ENCODE measurements around the gene FAM199X. TPM values are rescaled to one million over a fixed set of nuclear protein-coding genes. Genes with fewer than 3 reads are reported as not detected.

FAM199X gene
- total RNA-seq, 1 donor from 2014 or later = 15.0 TPM

DNA sequence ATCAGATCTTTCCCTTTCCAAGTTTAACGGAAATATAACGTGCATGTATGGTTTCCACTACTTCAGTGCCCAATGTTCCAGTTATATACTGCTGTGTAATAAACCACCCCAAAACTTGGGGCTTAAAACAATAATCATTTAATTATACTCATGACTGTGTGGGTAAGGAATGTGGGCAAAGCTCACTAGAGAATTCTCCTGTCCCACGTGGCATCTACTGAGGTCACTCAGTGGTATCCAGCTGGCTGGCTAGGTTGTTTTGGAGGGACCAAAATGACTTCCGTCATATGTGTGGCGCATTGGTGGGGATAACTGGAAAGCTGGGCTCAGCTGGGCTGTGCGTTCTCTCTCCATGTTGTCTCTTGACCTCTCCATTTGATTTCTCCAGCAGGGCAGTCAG lies 35.4 kb upstream of the FAM199X start:
- no peak overlapping the region for H3K27ac ChIP-seq
- no peaks in the 10 kb centered on the region for H3K9me3 ChIP-seq
- no peak for DNase-seq (ENCODE audit: extremely low spot score in 2 of 2)
- no peaks in the 10 kb centered on the region for H3K36me3 ChIP-seq
- no peak overlapping the region for H3K4me3 ChIP-seq
- intact Hi-C loops (cut with DNase I) = no loop called here
- TF ChIP-seq, protein P1, sequence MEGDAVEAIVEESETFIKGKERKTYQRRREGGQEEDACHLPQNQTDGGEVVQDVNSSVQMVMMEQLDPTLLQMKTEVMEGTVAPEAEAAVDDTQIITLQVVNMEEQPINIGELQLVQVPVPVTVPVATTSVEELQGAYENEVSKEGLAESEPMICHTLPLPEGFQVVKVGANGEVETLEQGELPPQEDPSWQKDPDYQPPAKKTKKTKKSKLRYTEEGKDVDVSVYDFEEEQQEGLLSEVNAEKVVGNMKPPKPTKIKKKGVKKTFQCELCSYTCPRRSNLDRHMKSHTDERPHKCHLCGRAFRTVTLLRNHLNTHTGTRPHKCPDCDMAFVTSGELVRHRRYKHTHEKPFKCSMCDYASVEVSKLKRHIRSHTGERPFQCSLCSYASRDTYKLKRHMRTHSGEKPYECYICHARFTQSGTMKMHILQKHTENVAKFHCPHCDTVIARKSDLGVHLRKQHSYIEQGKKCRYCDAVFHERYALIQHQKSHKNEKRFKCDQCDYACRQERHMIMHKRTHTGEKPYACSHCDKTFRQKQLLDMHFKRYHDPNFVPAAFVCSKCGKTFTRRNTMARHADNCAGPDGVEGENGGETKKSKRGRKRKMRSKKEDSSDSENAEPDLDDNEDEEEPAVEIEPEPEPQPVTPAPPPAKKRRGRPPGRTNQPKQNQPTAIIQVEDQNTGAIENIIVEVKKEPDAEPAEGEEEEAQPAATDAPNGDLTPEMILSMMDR (IDR thresholded peaks at IDR 0.05) = no peak
- TF ChIP-seq POLR2AphosphoS5 (IDR thresholded peaks at IDR 0.05; ENCODE audit: insufficient read depth in 1 of 2, low read depth in 1 of 2) = no peak
- no peak for TF ChIP-seq POLR2A (IDR thresholded peaks at IDR 0.05)
- no peaks in the 10 kb centered on the region for H3K27me3 ChIP-seq
- H3K4me1 ChIP-seq = no peaks in the 10 kb centered on the region

DNA sequence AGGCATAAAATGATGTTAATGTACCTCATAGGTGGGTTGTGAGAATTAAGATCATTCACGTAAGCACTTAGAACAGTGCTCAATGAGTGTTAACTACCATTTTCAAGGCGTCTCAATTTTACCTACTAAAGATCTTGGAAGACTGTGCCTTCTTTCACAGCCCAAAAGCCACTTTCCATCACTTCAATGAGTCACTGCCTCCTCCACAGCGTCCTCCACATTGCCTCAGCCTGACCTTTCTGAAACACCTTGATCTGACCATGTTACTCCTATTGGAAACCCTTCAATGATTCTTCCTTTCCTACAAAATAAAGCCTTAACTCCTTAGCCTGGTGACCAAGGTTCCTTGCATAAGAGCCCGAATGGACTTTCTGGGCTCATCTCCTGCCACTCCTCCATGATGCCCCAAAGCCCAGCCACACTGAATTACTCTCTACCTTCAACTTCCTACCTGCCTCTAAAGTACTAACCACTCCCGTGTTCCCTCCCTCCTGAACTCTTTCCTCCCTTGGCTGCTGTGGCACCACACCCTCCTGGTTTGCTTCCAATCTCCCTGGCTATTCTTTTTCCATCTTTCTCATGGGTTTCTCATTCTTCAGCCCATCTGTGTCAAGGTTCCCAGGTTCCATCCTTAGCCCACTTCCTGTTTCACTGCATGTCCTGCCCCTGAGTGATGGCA lies 31.5 kb upstream of the FAM199X start:
- intact Hi-C loops (cut with DNase I) = no loop called here
- Histone ChIP-seq H3K36me3 (no peaks in the 10 kb centered on the region), H3K27me3 (no peaks in the 10 kb centered on the region), H3K27ac (no peak overlapping the region), H3K4me3 (no peak overlapping the region), H3K9me3 (no peaks in the 10 kb centered on the region), H3K4me1 (no peaks in the 10 kb centered on the region)
- DNase-seq (ENCODE audit: extremely low spot score in 2 of 2) = no peak
- TF ChIP-seq, protein P1 (IDR thresholded peaks at IDR 0.05) = no peak
- TF ChIP-seq POLR2AphosphoS5 (IDR thresholded peaks at IDR 0.05; ENCODE audit: insufficient read depth in 1 of 2, low read depth in 1 of 2) (no peak), POLR2A (IDR thresholded peaks at IDR 0.05) (no peak)

DNA sequence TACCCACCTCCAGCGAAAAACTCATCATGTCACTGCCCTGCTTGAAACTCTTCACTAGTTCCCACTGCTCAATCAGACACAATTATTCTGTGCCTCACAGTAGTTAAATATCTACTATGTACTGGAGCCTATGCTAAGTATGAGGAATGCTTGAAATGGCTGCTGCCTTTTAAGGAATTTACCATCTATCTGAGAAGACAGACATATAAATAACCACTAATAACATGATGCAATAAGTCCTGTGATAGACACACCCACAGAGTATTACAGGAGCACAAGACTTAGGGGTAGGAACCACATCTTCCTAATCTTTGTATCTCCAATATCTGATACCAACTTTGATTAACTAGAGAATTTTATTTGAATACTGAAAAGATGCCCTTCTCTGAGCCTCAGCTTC lies 30.6 kb upstream of the FAM199X start:
- Histone ChIP-seq H3K27ac (no peak overlapping the region), H3K27me3 (no peaks in the 10 kb centered on the region), H3K4me1 (no peaks in the 10 kb centered on the region), H3K36me3 (no peaks in the 10 kb centered on the region), H3K9me3 (no peaks in the 10 kb centered on the region), H3K4me3 (no peak overlapping the region)
- TF ChIP-seq POLR2AphosphoS5 (IDR thresholded peaks at IDR 0.05; ENCODE audit: insufficient read depth in 1 of 2, low read depth in 1 of 2) = no peak
- TF ChIP-seq, protein P1 (IDR thresholded peaks at IDR 0.05) = no peak
- no peak for TF ChIP-seq POLR2A (IDR thresholded peaks at IDR 0.05)
- DNase-seq (ENCODE audit: extremely low spot score in 2 of 2) = no peak
- intact Hi-C loops (cut with DNase I) = no loop called here

DNA sequence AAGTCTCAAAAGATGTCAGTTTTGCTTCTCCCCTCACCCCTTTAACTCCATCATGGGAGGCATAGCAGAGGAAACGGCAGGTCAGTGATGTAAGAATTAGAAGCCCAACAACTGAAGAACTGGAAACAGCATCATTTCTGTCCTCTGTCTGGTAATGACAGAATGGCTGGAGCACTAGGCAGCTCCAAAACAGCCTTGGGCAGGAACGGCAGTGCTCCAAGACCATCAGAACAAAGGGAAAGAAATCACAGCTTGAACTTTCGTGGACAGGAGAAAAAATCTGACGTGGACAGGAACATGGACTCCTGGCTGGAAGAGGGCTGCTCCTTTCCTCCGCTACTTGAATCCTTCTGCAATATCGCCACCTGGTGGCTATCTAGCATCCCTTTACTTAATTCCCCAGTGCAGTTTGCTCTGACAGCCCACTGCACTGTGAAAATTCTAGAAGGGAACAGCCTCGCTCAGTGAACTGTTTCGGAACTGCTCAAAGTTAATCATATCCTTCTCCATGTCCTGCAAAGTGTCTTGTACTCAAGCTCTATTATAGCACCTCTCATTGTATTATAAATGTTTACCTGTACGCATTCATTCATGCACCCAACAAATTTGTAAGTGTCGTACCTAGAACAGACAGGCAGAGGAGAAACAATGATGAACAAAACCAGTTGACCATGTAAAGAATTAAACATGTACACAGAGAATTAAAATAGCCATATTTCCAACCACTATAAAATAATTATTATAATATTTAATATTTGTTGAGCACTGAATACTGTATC lies 29.8 kb upstream of the FAM199X start:
- DNase-seq (ENCODE audit: extremely low spot score in 2 of 2) = no peak
- no peak overlapping the region for H3K27ac ChIP-seq
- no peaks in the 10 kb centered on the region for H3K27me3 ChIP-seq
- TF ChIP-seq, protein P1 (IDR thresholded peaks at IDR 0.05) = peak; percentile 47 to 77 (median 64)
- no peak for TF ChIP-seq POLR2AphosphoS5 (IDR thresholded peaks at IDR 0.05; ENCODE audit: insufficient read depth in 1 of 2, low read depth in 1 of 2)
- no peaks in the 10 kb centered on the region for H3K36me3 ChIP-seq
- intact Hi-C loops (cut with DNase I) = no loop called here
- no peaks in the 10 kb centered on the region for H3K4me1 ChIP-seq
- peak overlapping the region; percentile 15 to 27 for H3K4me3 ChIP-seq
- no peaks in the 10 kb centered on the region for H3K9me3 ChIP-seq

DNA sequence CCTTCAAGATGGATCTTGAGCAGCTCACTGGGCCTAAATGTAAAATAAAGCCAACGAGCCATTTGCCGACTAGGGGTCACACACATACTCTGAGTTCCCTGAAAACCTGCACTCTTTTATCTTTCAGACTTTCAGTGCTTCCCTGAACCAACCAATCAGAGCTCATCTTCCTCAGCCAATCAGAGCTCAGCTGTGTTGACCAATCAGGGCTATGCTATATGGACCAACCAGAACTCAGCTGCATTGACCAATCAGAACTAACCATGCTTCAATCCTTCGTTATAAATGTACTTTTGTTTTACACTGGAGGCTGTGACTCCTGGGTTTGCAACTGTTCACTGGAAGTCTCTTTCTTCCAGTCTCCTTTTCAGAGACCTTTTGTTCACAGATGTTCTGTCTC lies 28.8 kb upstream of the FAM199X start:
- no peak overlapping the region for H3K4me3 ChIP-seq
- no peak overlapping the region for H3K27ac ChIP-seq
- TF ChIP-seq POLR2AphosphoS5 (IDR thresholded peaks at IDR 0.05; ENCODE audit: insufficient read depth in 1 of 2, low read depth in 1 of 2) (no peak), POLR2A (IDR thresholded peaks at IDR 0.05) (no peak)
- TF ChIP-seq, protein P1 (IDR thresholded peaks at IDR 0.05) = no peak
- no peaks in the 10 kb centered on the region for H3K4me1 ChIP-seq
- H3K27me3 ChIP-seq = no peaks in the 10 kb centered on the region
- H3K36me3 ChIP-seq = no peaks in the 10 kb centered on the region
- H3K9me3 ChIP-seq = no peaks in the 10 kb centered on the region
- DNase-seq (ENCODE audit: extremely low spot score in 2 of 2) = no peak
- intact Hi-C loops (cut with DNase I) = no loop called here
